ENCODE data around the gene HSPA1B. TPM values are rescaled to one million over a fixed set of nuclear protein-coding genes. Genes with fewer than 3 reads are reported as not detected.
A peak's percentile ranks its signal among the peaks of the same experiment; 100 is the strongest.
"Not testable (repeated sequence)": the region's sequence is repeated elsewhere in the genome, so short reads cannot be mapped to it uniquely, and the experiment has no call there.

The HSPA1B gene
- total RNA-seq, 2 experiments from 2014 or later = 49.0 to 55.7 TPM

DNA sequence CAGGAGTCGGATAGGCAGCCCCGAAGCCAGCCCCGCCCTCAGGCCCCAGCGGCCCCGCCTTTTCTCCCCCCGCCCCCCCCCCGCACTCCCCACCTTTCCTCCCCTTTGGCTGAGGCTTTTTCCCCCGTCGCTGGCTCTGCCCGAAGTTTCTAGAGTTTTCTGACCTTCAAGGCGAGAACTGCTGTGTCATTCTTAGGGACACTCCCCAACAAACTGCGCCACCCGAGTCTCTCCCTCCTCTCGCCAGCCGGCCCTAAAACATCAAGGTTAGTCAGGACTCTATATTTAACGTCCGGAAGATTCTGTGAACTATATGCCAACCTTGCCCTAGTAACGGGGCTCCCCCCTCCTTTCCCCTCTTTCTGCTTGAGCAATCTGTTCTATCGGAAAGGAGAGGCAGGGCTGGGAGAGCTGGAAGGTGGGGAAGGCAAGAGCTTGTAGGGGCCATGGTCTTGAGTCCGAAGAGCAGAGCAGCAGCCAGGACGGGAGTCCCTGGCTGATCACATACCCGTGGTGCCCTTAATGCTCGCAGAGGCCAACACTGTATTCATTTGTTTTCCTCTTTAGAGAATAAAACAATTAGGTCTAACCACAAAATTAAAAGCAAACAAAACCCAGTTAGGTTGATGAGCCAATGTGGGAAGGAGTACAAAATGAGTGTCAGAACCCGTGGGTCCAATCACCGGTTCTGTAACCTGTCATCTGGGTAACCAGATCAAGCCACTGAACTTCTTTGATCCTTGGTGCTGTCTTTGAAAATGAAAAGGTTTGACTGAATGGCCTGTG is 5.3 kb upstream of the HSPA1B start:
- H3K4me3 Mint-ChIP-seq = peak overlapping the region; percentile 99
- no peaks in the 10 kb centered on the region for H3K27me3 Mint-ChIP-seq
- DNase-seq = peak; percentile 65
- H3K27ac Mint-ChIP-seq = peak overlapping the region; percentile 96
- peak; percentile 23 for ATAC-seq (ENCODE audit: low read depth)
- peaks cover 41% of the 10 kb centered on the region for H3K4me1 Mint-ChIP-seq
- POLR2A ChIA-PET = interaction anchor here (0.6 to 3.0 kb wide), 10 partner anchors 8 to 158 kb away, joined by 3 to 13 read pairs (median 5); partner anchors contain the start of genes GPANK1, LSM2, MPIG6B and MSH5
- H3K36me3 Mint-ChIP-seq = peaks cover 2% of the 10 kb centered on the region
- no peaks in the 10 kb centered on the region for H3K9me3 Mint-ChIP-seq

DNA sequence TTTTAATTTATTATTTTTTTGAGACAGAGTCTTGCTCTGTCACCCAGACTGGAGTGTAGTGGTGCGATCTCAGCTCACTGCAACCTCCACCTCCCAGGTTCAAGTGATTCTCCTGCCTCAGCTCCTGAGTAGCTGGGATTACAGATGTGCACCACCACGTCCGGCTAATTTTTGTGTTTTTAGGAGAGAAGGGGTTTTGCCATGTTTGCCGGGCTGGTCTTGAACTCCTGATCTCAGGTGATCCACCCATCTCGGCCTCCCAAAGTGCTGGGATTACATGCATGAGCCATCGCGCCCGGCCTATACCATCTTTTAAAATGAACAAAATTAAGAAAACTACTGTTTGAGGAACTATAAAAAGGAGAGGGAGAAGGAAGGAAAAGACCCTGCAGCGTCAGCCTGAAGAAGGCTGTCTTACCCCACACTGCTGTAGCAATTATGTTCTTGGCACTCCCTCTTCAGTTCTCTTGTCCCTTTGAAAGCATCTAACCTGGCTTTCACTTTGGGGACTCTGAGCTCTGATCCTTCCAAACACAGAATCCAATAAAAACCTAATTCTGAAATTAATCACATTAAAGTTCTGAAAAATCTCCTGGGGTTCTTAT is 3.8 kb upstream of the HSPA1B start:
- POLR2A ChIA-PET = interaction anchor here (0.6 to 3.0 kb wide), 6 partner anchors 8 to 160 kb away, joined by 3 to 13 read pairs (median 5); partner anchors contain the start of genes GPANK1, HSPA1A, HSPA1L and LSM2
- H3K36me3 Mint-ChIP-seq; H3K27ac Mint-ChIP-seq; H3K27me3 Mint-ChIP-seq; H3K4me3 Mint-ChIP-seq; ATAC-seq (ENCODE audit: low read depth); DNase-seq; H3K9me3 Mint-ChIP-seq: not testable (repeated sequence)
- H3K4me1 Mint-ChIP-seq = peaks cover 35% of the 10 kb centered on the region

DNA sequence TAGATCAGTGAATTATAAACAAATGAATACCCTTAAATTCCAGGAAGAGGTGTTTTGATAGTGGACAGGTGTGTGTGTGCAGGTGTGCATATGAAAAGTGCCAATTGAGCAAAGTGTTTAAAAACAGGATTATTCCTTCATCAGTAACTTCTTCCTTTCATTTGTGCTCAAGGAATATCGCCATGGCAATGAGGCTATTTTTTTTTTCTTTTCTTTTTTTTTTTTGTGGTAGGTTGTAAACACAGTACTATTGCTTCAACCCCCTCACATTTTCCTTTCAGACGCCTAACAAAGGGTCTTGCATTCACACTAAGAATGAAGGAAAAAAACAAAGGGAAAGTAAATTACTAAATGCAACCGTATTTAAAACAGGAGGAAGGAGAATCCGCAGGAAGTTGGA is 2.0 kb upstream of the HSPA1B start:
- ATAC-seq (ENCODE audit: low read depth) (no peak), DNase-seq (no peak)
- Mint-ChIP-seq H3K36me3 (peaks cover 6% of the 10 kb centered on the region), H3K27ac (peak overlapping the region; percentile 71), H3K4me3 (peak overlapping the region; percentile 92), H3K4me1 (peaks cover 34% of the 10 kb centered on the region), H3K9me3 (no peaks in the 10 kb centered on the region), H3K27me3 (no peaks in the 10 kb centered on the region)
- POLR2A ChIA-PET = interaction anchor here (2.5 kb wide), 1 partner anchor 89 kb away, joined by 29 read pairs; the partner anchor contains the start of gene CLIC1

DNA sequence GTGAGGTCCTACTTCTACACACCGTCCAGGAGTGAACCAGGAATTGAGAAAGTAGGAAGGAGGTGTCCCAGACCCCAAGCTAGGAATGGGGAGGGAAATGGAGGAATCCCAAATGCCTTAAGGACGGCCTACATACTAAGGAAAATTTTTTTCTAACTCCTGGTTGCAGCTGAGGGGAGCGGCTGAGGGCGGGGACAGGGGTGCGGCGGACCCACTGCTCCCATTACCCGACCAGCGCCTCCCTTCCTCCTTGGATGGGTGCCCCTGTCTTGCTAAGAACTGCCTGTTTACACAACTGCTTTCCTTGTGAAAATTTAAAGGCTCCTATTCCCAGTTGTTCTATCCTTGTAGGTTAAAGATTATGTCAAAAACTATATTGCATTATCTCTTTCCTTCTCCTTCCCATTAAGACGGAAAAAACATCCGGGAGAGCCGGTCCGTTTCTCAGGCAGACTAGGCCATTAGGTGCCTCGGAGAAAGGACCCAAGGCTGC is 699 bp upstream of the HSPA1B start:
- ATAC-seq (ENCODE audit: low read depth) = peak; percentile 10
- DNase-seq = peak; percentile 42
- H3K4me1 Mint-ChIP-seq = peaks cover 34% of the 10 kb centered on the region
- H3K27ac Mint-ChIP-seq = peak overlapping the region; percentile 97
- H3K4me3 Mint-ChIP-seq = peak overlapping the region; percentile 92
- no peaks in the 10 kb centered on the region for H3K27me3 Mint-ChIP-seq
- H3K36me3 Mint-ChIP-seq = peaks cover 8% of the 10 kb centered on the region
- POLR2A ChIA-PET = interaction anchor here (0.6 to 2.5 kb wide), 27 partner anchors 9 to 629 kb away, joined by 3 to 29 read pairs (median 4); partner anchors contain the start of genes ABHD16A, BAG6, CLIC1 and CSNK2B
- no peaks in the 10 kb centered on the region for H3K9me3 Mint-ChIP-seq

DNA sequence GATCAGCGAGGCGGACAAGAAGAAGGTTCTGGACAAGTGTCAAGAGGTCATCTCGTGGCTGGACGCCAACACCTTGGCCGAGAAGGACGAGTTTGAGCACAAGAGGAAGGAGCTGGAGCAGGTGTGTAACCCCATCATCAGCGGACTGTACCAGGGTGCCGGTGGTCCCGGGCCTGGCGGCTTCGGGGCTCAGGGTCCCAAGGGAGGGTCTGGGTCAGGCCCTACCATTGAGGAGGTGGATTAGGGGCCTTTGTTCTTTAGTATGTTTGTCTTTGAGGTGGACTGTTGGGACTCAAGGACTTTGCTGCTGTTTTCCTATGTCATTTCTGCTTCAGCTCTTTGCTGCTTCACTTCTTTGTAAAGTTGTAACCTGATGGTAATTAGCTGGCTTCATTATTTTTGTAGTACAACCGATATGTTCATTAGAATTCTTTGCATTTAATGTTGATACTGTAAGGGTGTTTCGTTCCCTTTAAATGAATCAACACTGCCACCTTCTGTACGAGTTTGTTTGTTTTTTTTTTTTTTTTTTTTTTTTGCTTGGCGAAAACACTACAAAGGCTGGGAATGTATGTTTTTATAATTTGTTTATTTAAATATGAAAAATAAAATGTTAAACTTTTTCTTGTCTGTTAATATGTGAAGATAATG is 2.2 kb downstream of the HSPA1B start:
- H3K27ac Mint-ChIP-seq = peak overlapping the region; percentile 86
- no peaks in the 10 kb centered on the region for H3K9me3 Mint-ChIP-seq
- H3K27me3 Mint-ChIP-seq = no peaks in the 10 kb centered on the region
- POLR2A ChIA-PET = interaction anchor here (0.7 to 2.8 kb wide), 11 partner anchors 14 to 178 kb away, joined by 3 to 26 read pairs (median 5); partner anchors contain the start of genes ABHD16A, BAG6, CLIC1 and DDAH2
- peaks cover 27% of the 10 kb centered on the region for H3K4me1 Mint-ChIP-seq
- no peak for ATAC-seq (ENCODE audit: low read depth)
- peak overlapping the region; percentile 95 for H3K4me3 Mint-ChIP-seq
- H3K36me3 Mint-ChIP-seq = peaks cover 9% of the 10 kb centered on the region
- peak; percentile 48 for DNase-seq

DNA sequence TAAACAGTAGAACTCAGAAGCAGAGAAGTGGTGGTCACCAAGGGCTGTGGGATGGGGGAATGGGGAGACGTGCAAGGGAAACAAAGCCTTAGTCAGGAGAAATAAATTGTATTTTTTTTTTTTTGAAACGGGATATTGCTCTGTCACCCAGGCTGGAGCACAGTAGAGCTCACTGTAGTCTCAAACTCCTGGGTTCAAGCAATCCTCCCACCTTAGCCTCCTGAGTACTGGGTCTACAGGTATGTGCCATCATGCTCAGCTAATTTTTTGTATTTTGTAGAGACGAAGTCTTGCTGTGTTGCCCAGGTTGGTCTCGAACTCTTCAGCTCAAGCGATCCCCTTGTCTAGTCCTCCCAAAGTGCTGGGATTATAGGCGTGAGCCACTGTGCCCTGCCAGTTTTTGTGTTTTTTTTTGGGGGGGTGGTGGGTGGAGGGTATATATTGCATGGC is 3.4 kb downstream of the HSPA1B start:
- ATAC-seq (ENCODE audit: low read depth) = no peak
- Mint-ChIP-seq H3K27me3 (no peaks in the 10 kb centered on the region), H3K27ac (peak overlapping the region; percentile 86), H3K9me3 (no peaks in the 10 kb centered on the region), H3K36me3 (peaks cover 12% of the 10 kb centered on the region), H3K4me3 (peak overlapping the region; percentile 95), H3K4me1 (peaks cover 21% of the 10 kb centered on the region)
- POLR2A ChIA-PET = interaction anchor here (0.9 to 2.8 kb wide), 5 partner anchors 91 to 128 kb away, joined by 3 to 26 read pairs (median 9); partner anchors contain the start of genes ABHD16A, CLIC1, DDAH2 and MSH5
- DNase-seq = no peak

DNA sequence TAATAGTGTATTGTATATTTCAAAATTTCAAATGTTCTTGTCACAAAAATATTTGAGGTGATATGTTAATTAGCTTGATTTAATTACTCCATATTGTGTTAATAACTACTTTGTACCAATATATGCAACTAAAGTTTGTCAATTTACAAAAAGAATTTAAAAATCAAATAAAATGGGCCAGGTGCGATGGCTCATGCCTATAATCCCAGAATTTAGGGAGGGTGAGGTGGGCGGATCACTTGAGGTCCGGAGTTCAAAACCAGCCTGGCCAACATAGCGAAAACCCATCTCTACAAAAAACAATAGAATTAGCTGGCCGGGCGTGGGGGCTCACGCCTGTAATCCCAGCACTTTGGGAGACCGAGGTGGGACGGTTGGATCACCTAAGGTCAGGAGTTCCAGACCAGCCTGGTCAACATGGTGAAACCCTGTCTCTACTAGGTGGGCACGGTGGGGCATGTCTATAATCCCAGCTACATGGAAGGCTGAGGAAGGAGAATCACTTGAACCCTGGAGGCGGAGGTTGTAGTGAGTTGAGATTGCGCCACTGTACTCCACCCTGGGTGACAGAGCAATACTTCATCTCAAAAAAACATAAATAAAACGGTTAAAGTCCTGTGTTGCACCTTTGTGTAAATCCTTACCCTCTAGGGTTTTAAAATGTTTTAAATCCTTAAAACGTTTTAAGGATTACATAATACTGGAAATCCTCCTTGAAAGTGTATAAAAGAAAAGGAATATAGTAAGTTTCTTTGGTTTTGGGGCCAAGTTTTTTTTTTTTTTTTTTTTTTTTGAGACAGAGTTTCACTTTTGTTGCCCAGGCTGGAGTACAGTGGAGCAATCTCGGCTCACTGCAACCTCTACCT is 4.0 kb downstream of the HSPA1B start:
- H3K36me3 Mint-ChIP-seq = peaks cover 19% of the 10 kb centered on the region
- peaks cover 22% of the 10 kb centered on the region for H3K4me1 Mint-ChIP-seq
- ATAC-seq (ENCODE audit: low read depth) (no peak), DNase-seq (no peak)
- POLR2A ChIA-PET = interaction anchor here (0.9 to 2.8 kb wide), 5 partner anchors 95 to 180 kb away, joined by 3 to 26 read pairs (median 6); partner anchors contain the start of genes ABHD16A, BAG6 and CLIC1
- H3K27me3 Mint-ChIP-seq = no peaks in the 10 kb centered on the region
- H3K4me3 Mint-ChIP-seq = peak overlapping the region; percentile 95
- peak overlapping the region; percentile 86 for H3K27ac Mint-ChIP-seq
- H3K9me3 Mint-ChIP-seq = no peaks in the 10 kb centered on the region

DNA sequence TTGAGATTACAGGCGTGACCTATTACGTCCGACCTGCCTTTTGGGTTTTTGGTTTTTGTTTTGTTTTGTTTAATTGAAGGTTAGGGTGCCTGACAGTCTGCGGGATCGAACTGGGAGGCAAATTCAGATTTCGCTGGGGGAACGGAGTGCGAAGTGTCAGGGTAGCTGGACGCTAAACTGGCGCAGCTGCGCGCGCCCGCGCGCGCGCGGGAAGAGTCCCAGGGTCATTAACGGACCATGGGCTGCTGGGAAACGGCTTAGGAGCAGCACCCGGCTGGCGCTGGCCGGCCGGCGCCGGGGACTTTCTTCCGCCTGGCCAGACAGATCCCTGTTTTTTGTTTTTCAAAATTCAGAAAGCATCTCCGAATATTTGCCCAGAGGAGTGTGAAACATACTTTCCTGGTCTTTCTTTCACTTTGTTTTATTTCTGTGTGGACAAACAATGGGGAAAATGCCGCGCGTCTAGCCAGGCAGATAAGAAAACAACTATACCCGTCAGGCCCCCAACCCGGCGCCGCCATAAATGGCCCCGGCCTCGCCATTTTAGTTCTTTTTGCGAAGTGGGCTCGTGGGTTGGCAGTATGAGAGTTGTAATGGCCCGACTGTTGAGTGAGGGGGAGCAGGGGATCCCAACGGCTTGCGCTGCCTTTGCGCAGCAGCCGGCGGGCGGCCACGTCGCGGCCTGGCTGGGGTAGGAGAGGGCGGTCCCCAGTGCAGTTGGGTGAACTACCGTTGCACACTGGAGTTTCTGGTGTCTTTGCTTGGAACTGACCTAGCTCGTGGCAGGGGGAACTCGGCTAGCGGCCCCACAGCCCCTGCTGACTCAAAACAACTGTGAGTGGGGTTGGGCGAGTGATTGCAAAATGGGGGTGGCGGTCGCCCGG is 7.1 kb downstream of the HSPA1B start:
- peak; percentile 81 for DNase-seq
- POLR2A ChIA-PET = interaction anchor here (0.6 to 3.1 kb wide), 22 partner anchors 9 to 340 kb away, joined by 3 to 30 read pairs (median 4); partner anchors contain the start of genes ABHD16A, ATP6V1G2, BAG6 and CLIC1
- peak overlapping the region; percentile 93 for H3K27ac Mint-ChIP-seq
- H3K4me3 Mint-ChIP-seq = peak overlapping the region; percentile 84
- no peaks in the 10 kb centered on the region for H3K9me3 Mint-ChIP-seq
- peaks cover 39% of the 10 kb centered on the region for H3K36me3 Mint-ChIP-seq
- no peaks in the 10 kb centered on the region for H3K27me3 Mint-ChIP-seq
- peaks cover 34% of the 10 kb centered on the region for H3K4me1 Mint-ChIP-seq
- ATAC-seq (ENCODE audit: low read depth) = peak; percentile 52

DNA sequence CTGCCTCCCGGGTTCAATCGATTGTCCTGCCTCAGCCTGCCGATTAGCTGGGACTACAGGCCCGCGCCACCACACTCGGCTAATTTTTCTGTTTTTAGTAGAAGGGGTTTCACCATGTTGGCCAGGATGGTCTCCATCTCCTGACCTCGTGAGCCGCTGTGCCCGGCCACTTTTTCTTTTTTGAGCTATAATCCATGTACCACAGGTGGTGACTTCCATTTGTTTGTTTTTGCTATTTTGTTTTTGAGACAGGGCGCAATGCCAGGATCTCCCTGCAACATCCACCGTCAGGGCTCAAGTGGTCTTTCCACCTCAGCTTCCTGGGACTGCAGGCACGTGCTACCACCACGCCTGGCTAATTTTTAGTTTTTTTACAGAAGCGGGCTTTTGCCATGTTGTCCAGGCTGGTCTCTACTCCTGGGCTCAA is 8.5 kb downstream of the HSPA1B start:
- peak overlapping the region; percentile 93 for H3K27ac Mint-ChIP-seq
- no peaks in the 10 kb centered on the region for H3K27me3 Mint-ChIP-seq
- DNase-seq (no peak), ATAC-seq (ENCODE audit: low read depth) (no peak)
- peak overlapping the region; percentile 84 for H3K4me3 Mint-ChIP-seq
- peaks cover 31% of the 10 kb centered on the region for H3K4me1 Mint-ChIP-seq
- no peaks in the 10 kb centered on the region for H3K9me3 Mint-ChIP-seq
- POLR2A ChIA-PET = interaction anchor here (0.7 to 3.1 kb wide), 16 partner anchors 9 to 341 kb away, joined by 3 to 30 read pairs (median 4); partner anchors contain the start of genes ABHD16A, BAG6, DDX39B and HSPA1B
- peaks cover 43% of the 10 kb centered on the region for H3K36me3 Mint-ChIP-seq

DNA sequence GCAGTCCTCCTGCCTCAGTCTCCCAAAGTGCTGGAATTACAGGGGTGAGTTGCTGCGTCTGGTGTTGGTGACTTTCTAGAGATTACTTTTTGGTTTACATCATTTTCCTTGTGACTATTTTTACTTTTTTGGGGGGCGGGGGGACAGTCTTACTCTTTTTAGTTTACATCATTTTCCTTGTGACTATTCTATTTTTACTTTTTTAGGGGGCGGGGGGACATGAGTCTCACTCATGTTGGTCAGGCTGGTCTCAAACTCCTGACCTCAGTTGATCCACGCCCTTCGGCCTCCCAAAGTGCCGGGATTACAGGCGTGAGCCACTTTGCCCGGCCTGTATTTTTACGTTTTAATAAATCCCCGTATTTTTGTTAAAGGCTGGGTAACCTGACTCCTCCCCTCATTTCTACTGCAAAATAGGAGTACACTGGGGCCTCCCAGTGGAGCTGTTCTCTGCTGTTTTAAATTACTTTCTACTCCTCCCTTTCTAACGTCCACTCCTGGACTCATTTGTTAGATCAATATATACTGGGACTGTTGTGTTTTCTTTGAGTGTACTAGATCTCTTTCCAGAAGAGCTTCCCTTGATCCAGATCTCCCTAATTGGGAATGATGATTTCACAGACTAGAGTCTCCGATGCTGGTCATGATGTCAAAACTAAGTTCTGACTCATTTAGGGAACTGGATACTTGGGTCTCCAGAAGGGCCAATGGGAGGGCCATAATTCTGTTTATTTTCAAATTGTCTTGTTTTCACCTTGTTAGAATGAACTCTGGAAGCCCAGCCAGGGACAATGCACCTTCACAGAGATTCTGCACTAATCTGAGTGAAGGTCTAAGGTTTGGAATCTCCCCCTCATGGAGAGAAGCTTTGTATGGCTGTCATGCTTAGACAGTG is 9.2 kb downstream of the HSPA1B start:
- Mint-ChIP-seq H3K27ac (peak overlapping the region; percentile 93), H3K4me3 (peak overlapping the region; percentile 84), H3K9me3 (no peaks in the 10 kb centered on the region), H3K27me3 (no peaks in the 10 kb centered on the region), H3K36me3 (peaks cover 46% of the 10 kb centered on the region), H3K4me1 (peaks cover 31% of the 10 kb centered on the region)
- no peak for DNase-seq
- no peak for ATAC-seq (ENCODE audit: low read depth)
- POLR2A ChIA-PET = interaction anchor here (0.7 to 3.1 kb wide), 13 partner anchors 9 to 342 kb away, joined by 3 to 30 read pairs (median 4); partner anchors contain the start of genes C6orf47, DDX39B, EHMT2 and HSPA1B

Data from activated naive CD8-positive, alpha-beta T cell treated with anti-CD3 and anti-CD28 coated beads, Interleukin-2, amount 10 ng/mL, durations not matched to agents 7 days and 5 days (primary cell).